Natural killer cell treated with Interleukin-12 subunit alpha and Interleukin-12 subunit beta and Interleukin-15 and Interleukin-18, amount 100 ng/mL, for 72 hours (primary cell): ENCODE results near the gene MDC1. TPM values are rescaled to one million over a fixed set of nuclear protein-coding genes. Genes with fewer than 3 reads are reported as not detected.
A peak's percentile ranks its signal among the peaks of the same experiment; 100 is the strongest.
"Not testable (repeated sequence)": the region's sequence is repeated elsewhere in the genome, so short reads cannot be mapped to it uniquely, and the experiment has no call there.

Source experiments
- ATAC-seq, 2 donors: fragments of 150-1000 bp; cut with Tn5 transposase in 1 of 2; sonication (Bioruptor Pico), chemical (Tn5 transposase) in 1 of 2; 2 replicates each; pipeline ENCODE4 v1.10.0; 2021
- DNase-seq: peaks from one replicate; pipeline ENCODE4 v3.0.0; 2022; ENCODE audit warnings: low spot score
- H3K27ac Mint-ChIP-seq, 2 donors: 1 replicate in 1 of 2; 2 replicates in 1 of 2; pipeline ENCODE4 v1.8.0; 2022; ENCODE audit warnings: mixed read lengths in 2 of 2, mild to moderate bottlenecking in 1 of 2, moderate library complexity in 1 of 2
- H3K27me3 Mint-ChIP-seq, 2 donors: 1 replicate in 1 of 2; 2 replicates in 1 of 2; pipeline ENCODE4 v1.8.0; 2022; ENCODE audit warnings: mixed read lengths in 2 of 2
- H3K36me3 Mint-ChIP-seq: one replicate; pipeline ENCODE4 v1.8.0; 2022; ENCODE audit warnings: mixed read lengths
- H3K4me1 Mint-ChIP-seq, 2 donors: 1 replicate in 1 of 2; 2 replicates in 1 of 2; pipeline ENCODE4 v1.8.0; 2022; ENCODE audit warnings: low read depth in 2 of 2, mixed read lengths in 2 of 2, mild to moderate bottlenecking in 1 of 2
- H3K4me3 Mint-ChIP-seq: one replicate; pipeline ENCODE4 v1.8.0; 2022; ENCODE audit warnings: mixed read lengths
- H3K9me3 Mint-ChIP-seq: 2 replicates; pipeline ENCODE4 v1.8.0; 2022; ENCODE audit warnings: mixed read lengths
- total RNA-seq, 2 donors: library from RNA; stranded (reverse); gene quantifications; one replicate each; pipeline ENCODE4 v1.2.3, GENCODE V29; 2022

Gene MDC1
- total RNA-seq, 2 donors from 2014 or later, result 64.1 to 118 TPM

GRCh38 chr6:30681766-30682142 lies 35.3 kb downstream of the MDC1 start:
- Mint-ChIP-seq H3K9me3 (no peaks in the 10 kb centered on the region), H3K36me3 (peaks cover 53% of the 10 kb centered on the region), H3K27ac (peak overlapping the region; percentile 98), H3K4me1 (peaks cover 49 to 55% of the 10 kb centered on the region in 2 donors), H3K27me3 (no peaks in the 10 kb centered on the region), H3K4me3 (peak overlapping the region; percentile 100)
- ATAC-seq, result no peak
- DNase-seq, result no peak

GRCh38 chr6:30679765-30680535 lies 37.1 kb downstream of the MDC1 start:
- Mint-ChIP-seq H3K9me3 (no peaks in the 10 kb centered on the region), H3K4me3 (peak overlapping the region; percentile 100), H3K27ac (peak overlapping the region; percentile 98), H3K27me3 (no peaks in the 10 kb centered on the region), H3K36me3 (peaks cover 48% of the 10 kb centered on the region), H3K4me1 (peaks cover 46 to 48% of the 10 kb centered on the region in 2 donors)
- ATAC-seq (no peak), DNase-seq (no peak)

- DNase-seq (peak; percentile 91), ATAC-seq (peak; percentile 53 to 66)
- peak overlapping the region; percentile 100 for H3K4me3 Mint-ChIP-seq
- no peaks in the 10 kb centered on the region for H3K9me3 Mint-ChIP-seq
- no peaks in the 10 kb centered on the region for H3K27me3 Mint-ChIP-seq
- peak overlapping the region; percentile 98 for H3K27ac Mint-ChIP-seq
- H3K36me3 Mint-ChIP-seq, result peaks cover 43% of the 10 kb centered on the region
- H3K4me1 Mint-ChIP-seq, result peaks cover 44 to 46% of the 10 kb centered on the region in 2 donors
Observed at GRCh38 chr6:30678964-30679726, 37.9 kb downstream of the MDC1 start.

- Mint-ChIP-seq H3K27me3 (no peaks in the 10 kb centered on the region), H3K4me1 (peaks cover 39 to 44% of the 10 kb centered on the region in 2 donors), H3K9me3 (no peaks in the 10 kb centered on the region), H3K27ac (peak overlapping the region; percentile 53 to 65), H3K36me3 (peaks cover 24% of the 10 kb centered on the region), H3K4me3 (peak overlapping the region; percentile 7)
- no peak for DNase-seq
- ATAC-seq, result no peak
Observed at GRCh38 chr6:30676660-30677285, 40.3 kb downstream of the MDC1 start.

- no peaks in the 10 kb centered on the region for H3K9me3 Mint-ChIP-seq
- DNase-seq (peak; percentile 94), ATAC-seq (peak; percentile 87 to 92)
- H3K4me1 Mint-ChIP-seq, result peaks cover 23 to 35% of the 10 kb centered on the region in 2 donors
- no peaks in the 10 kb centered on the region for H3K27me3 Mint-ChIP-seq
- peak within 1 kb of the TSS; percentile 76 for H3K4me3 Mint-ChIP-seq
- peak within 1 kb of the TSS; percentile 67 to 84 for H3K27ac Mint-ChIP-seq
- H3K36me3 Mint-ChIP-seq, result peaks cover 16% of the 10 kb centered on the region
Observed at GRCh38 chr6:30672445-30673253, 44.4 kb downstream of the MDC1 start, which contains the start of gene DHX16. TSS of gene DHX16 (minus strand) at chr6:30673006. CDS start at chr6:30672841, 165 bp downstream.

- H3K4me1 Mint-ChIP-seq, result peaks cover 16 to 29% of the 10 kb centered on the region in 2 donors
- H3K4me3 Mint-ChIP-seq, result peak overlapping the region; percentile 76
- peak overlapping the region; percentile 29 to 39 for H3K27ac Mint-ChIP-seq
- no peaks in the 10 kb centered on the region for H3K9me3 Mint-ChIP-seq
- peaks cover 8% of the 10 kb centered on the region for H3K36me3 Mint-ChIP-seq
- H3K27me3 Mint-ChIP-seq, result no peaks in the 10 kb centered on the region
- no peak for ATAC-seq
- no peak for DNase-seq
Observed at GRCh38 chr6:30670760-30671527, 46.1 kb downstream of the MDC1 start.

- H3K4me3 Mint-ChIP-seq, H3K27ac Mint-ChIP-seq, DNase-seq, ATAC-seq, H3K27me3 Mint-ChIP-seq, H3K9me3 Mint-ChIP-seq: not testable (repeated sequence)
- H3K4me1 Mint-ChIP-seq, result peaks cover 13% of the 10 kb centered on the region in 2 donors
- peaks cover 28% of the 10 kb centered on the region for H3K36me3 Mint-ChIP-seq
Observed at GRCh38 chr6:30666300-30666699, 50.8 kb downstream of the MDC1 start.

- Mint-ChIP-seq H3K36me3 (peaks cover 23% of the 10 kb centered on the region), H3K4me3 (no peak overlapping the region), H3K27ac (peak overlapping the region in 1 of 2 donors; percentile 43), H3K4me1 (peaks cover 1 to 6% of the 10 kb centered on the region in 2 donors), H3K27me3 (no peaks in the 10 kb centered on the region), H3K9me3 (no peaks in the 10 kb centered on the region)
- ATAC-seq, result no peak
- no peak for DNase-seq
Observed at GRCh38 chr6:30664994-30665767, 51.9 kb downstream of the MDC1 start.

- H3K27ac Mint-ChIP-seq, result peak overlapping the region in 1 of 2 donors; percentile 1
- DNase-seq, H3K9me3 Mint-ChIP-seq, ATAC-seq, H3K4me3 Mint-ChIP-seq, H3K27me3 Mint-ChIP-seq, H3K4me1 Mint-ChIP-seq: not testable (repeated sequence)
- peaks cover 57% of the 10 kb centered on the region for H3K36me3 Mint-ChIP-seq
Observed at GRCh38 chr6:30657922-30658321, 59.2 kb downstream of the MDC1 start.

- ATAC-seq, result no peak
- no peak for DNase-seq
- Mint-ChIP-seq H3K27ac (peak overlapping the region in 1 of 2 donors; percentile 1), H3K4me3 (no peak overlapping the region), H3K4me1 (peaks cover 0 to 7% of the 10 kb centered on the region in 2 donors), H3K36me3 (peaks cover 54% of the 10 kb centered on the region), H3K9me3 (no peaks in the 10 kb centered on the region), H3K27me3 (no peaks in the 10 kb centered on the region)
Observed at GRCh38 chr6:30657454-30657853, 59.6 kb downstream of the MDC1 start.

GRCh38 chr6:30656513-30656912 lies 60.6 kb downstream of the MDC1 start:
- no peak overlapping the region for H3K27ac Mint-ChIP-seq
- peaks cover 0 to 10% of the 10 kb centered on the region in 2 donors for H3K4me1 Mint-ChIP-seq
- H3K4me3 Mint-ChIP-seq, result no peak overlapping the region
- H3K27me3 Mint-ChIP-seq, result no peaks in the 10 kb centered on the region
- peaks cover 51% of the 10 kb centered on the region for H3K36me3 Mint-ChIP-seq
- no peaks in the 10 kb centered on the region for H3K9me3 Mint-ChIP-seq
- DNase-seq (no peak), ATAC-seq (no peak)

GRCh38 chr6:30655743-30656094 lies 61.4 kb downstream of the MDC1 start:
- H3K4me3 Mint-ChIP-seq, result no peak overlapping the region

More at GRCh38 chr6:30655743-30656094, 61.4 kb downstream of the MDC1 start:
- Mint-ChIP-seq H3K27ac (no peak overlapping the region), H3K27me3 (no peaks in the 10 kb centered on the region), H3K4me1 (peaks cover 0 to 10% of the 10 kb centered on the region in 2 donors), H3K9me3 (no peaks in the 10 kb centered on the region), H3K36me3 (peaks cover 49% of the 10 kb centered on the region)
- ATAC-seq, result no peak
- DNase-seq, result no peak
